ENCODE measurements around the gene PCDHGA10. TPM values are rescaled to one million over a fixed set of nuclear protein-coding genes. Genes with fewer than 3 reads are reported as not detected.
"Not testable (repeated sequence)": the region's sequence is repeated elsewhere in the genome, so short reads cannot be mapped to it uniquely, and the experiment has no call there.

PCDHGA10 gene
- total RNA-seq, 1 experiment from 2014 or later, result 3.7 TPM

DNA sequence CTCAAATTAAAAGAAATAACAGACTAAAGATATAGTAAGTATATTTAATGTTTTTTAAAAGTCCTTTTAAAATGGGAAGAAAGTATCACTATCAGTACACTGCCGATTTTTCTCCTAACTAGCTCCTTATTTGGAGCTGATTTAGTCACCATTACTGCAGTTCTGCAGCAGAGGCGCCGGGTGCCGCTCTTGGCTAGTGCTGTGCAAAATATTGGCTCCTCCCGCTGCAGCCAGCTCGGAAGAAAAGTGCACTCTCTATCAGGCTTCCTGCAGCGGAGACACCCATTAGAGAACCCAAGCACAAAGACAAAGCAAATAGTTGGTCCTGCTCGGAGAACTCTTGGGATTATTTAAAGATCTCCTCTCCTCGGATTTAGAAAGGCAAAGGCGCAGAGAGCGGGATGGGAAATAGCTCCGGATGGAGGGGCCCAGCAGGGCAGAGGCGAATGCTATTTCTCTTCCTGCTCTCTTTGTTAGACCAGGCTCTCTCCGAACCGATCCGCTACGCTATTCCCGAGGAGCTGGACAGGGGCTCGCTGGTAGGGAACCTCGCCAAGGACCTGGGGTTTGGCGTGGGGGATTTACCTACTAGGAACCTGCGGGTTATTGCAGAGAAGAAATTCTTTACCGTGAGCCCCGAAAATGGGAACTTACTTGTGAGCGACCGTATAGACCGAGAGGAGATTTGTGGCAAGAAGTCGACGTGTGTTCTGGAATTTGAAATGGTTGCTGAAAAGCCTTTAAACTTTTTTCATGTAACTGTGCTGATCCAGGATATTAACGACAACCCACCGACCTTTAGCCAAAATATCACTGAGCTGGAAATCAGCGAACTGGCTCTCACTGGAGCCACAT lies 42.6 kb upstream of the PCDHGA10 start, which contains the start of gene PCDHGB3:
PCDHGB3 (plus strand) TSS at position 249 of the 855 bp plus-strand sequence; CDS start at position 402, 153 bp downstream.
- DNase-seq, result peak; percentile 41
- peak within 1 kb of the TSS; percentile 62 for H3K4me3 Mint-ChIP-seq (ENCODE audit: low read depth, unreplicated experiment)
- peak within 1 kb of the TSS; percentile 75 for H3K27ac Mint-ChIP-seq (ENCODE audit: unreplicated experiment)
- H3K27me3 Mint-ChIP-seq (ENCODE audit: unreplicated experiment), result no peaks in the 10 kb centered on the region
- intact Hi-C loops (cut with micrococcal nuclease; ENCODE audit: unreplicated experiment), result loop anchor here (1.0 kb wide), 1 partner anchor 191 kb away; no protein-coding TSS in a partner anchor
- H3K9me3 Mint-ChIP-seq (ENCODE audit: low read depth, unreplicated experiment), result peaks cover 14% of the 10 kb centered on the region
- H3K36me3 Mint-ChIP-seq (ENCODE audit: insufficient read depth, unreplicated experiment), result peaks cover 9% of the 10 kb centered on the region
- BruUV-seq (replicated peaks), result TSS peak; percentile 60
- TF ChIP-seq, protein P1, sequence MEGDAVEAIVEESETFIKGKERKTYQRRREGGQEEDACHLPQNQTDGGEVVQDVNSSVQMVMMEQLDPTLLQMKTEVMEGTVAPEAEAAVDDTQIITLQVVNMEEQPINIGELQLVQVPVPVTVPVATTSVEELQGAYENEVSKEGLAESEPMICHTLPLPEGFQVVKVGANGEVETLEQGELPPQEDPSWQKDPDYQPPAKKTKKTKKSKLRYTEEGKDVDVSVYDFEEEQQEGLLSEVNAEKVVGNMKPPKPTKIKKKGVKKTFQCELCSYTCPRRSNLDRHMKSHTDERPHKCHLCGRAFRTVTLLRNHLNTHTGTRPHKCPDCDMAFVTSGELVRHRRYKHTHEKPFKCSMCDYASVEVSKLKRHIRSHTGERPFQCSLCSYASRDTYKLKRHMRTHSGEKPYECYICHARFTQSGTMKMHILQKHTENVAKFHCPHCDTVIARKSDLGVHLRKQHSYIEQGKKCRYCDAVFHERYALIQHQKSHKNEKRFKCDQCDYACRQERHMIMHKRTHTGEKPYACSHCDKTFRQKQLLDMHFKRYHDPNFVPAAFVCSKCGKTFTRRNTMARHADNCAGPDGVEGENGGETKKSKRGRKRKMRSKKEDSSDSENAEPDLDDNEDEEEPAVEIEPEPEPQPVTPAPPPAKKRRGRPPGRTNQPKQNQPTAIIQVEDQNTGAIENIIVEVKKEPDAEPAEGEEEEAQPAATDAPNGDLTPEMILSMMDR (IDR thresholded peaks at IDR 0.05; ENCODE audit: unreplicated experiment), result no peak
- H3K4me1 Mint-ChIP-seq (ENCODE audit: low read depth, unreplicated experiment), result no peaks in the 10 kb centered on the region
- CTCF ChIA-PET, result interaction anchor here (0.7 to 1.4 kb wide), 8 partner anchors 105 to 321 kb away, joined by 3 to 10 read pairs (median 4); partner anchors contain the start of genes PCDHB14 and PCDHGC3

DNA sequence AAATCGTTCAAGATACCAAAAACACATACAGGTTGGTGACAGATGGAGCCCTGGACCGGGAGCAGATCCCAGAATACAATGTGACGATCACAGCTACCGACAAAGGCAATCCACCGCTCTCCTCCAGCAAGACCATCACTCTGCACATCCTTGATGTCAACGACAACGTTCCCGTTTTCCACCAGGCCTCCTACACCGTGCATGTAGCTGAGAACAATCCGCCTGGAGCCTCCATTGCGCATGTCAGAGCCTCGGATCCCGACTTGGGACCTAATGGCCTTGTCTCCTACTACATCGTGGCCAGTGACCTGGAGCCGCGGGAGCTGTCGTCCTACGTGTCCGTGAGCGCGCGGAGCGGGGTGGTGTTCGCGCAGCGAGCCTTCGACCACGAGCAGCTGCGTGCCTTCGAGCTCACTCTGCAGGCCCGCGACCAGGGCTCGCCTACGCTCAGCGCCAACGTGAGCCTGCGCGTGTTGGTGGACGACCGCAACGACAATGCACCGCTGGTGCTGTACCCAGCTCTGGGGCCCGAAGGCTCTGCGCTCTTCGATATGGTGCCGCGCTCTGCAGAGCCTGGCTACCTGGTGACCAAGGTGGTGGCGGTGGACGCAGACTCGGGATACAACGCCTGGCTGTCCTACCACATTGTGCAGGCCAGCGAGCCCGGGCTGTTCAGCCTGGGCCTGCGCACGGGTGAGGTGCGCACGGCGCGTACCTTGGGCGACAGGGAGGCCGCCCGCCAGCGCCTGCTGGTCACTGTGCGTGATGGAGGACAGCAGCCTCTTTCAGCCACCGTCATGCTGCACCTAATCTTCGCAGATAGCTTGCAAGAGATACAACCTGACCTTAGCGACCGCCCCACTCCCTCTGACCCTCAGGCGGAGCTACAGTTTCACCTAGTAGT lies 41.0 kb upstream of the PCDHGA10 start:
- H3K9me3 Mint-ChIP-seq (ENCODE audit: low read depth, unreplicated experiment), result peaks cover 9% of the 10 kb centered on the region
- no peak overlapping the region for H3K27ac Mint-ChIP-seq (ENCODE audit: unreplicated experiment)
- intact Hi-C loops (cut with micrococcal nuclease; ENCODE audit: unreplicated experiment), result no loop called here
- H3K36me3 Mint-ChIP-seq (ENCODE audit: insufficient read depth, unreplicated experiment), result peaks cover 9% of the 10 kb centered on the region
- H3K4me3 Mint-ChIP-seq (ENCODE audit: low read depth, unreplicated experiment), result no peak overlapping the region
- CTCF ChIA-PET, result no interaction called here
- TF ChIP-seq, protein P1 (IDR thresholded peaks at IDR 0.05; ENCODE audit: unreplicated experiment), result no peak
- BruUV-seq (replicated peaks), result no TSS peak
- DNase-seq, result no peak
- H3K4me1 Mint-ChIP-seq (ENCODE audit: low read depth, unreplicated experiment), result no peaks in the 10 kb centered on the region
- no peaks in the 10 kb centered on the region for H3K27me3 Mint-ChIP-seq (ENCODE audit: unreplicated experiment)

- no TSS peak for BruUV-seq (replicated peaks)
- Mint-ChIP-seq H3K36me3 (ENCODE audit: insufficient read depth, unreplicated experiment) (peaks cover 9% of the 10 kb centered on the region), H3K9me3 (ENCODE audit: low read depth, unreplicated experiment) (peaks cover 9% of the 10 kb centered on the region), H3K4me1 (ENCODE audit: low read depth, unreplicated experiment) (no peaks in the 10 kb centered on the region), H3K27me3 (ENCODE audit: unreplicated experiment) (no peaks in the 10 kb centered on the region), H3K4me3 (ENCODE audit: low read depth, unreplicated experiment) (no peak within 1 kb of the TSS), H3K27ac (ENCODE audit: unreplicated experiment) (no peak within 1 kb of the TSS)
- CTCF ChIA-PET, result no interaction called here
- intact Hi-C loops (cut with micrococcal nuclease; ENCODE audit: unreplicated experiment), result no loop called here
- DNase-seq, result no peak
- TF ChIP-seq, protein P1 (IDR thresholded peaks at IDR 0.05; ENCODE audit: unreplicated experiment), result no peak
Measured at GRCh38 chr5:141373673-141374317, 39.0 kb upstream of the PCDHGA10 start, which contains the start of gene PCDHGA6. TSS of gene PCDHGA6 (plus strand) at chr5:141373891. CDS start at chr5:141374084, 193 bp downstream.

DNA sequence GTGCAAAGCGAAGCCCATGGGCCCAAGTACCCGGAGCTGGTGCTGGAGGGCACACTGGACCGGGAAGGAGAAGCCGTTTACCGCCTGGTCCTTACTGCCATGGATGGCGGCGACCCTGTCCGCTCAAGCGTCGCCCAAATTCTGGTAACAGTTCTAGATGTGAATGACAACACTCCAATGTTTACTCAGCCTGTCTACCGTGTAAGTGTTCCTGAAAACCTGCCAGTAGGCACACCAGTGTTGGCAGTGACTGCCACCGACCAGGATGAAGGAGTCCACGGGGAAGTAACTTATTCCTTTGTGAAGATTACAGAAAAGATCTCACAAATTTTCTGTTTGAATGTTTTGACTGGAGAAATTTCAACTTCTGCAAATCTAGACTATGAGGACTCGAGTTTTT lies 38.2 kb upstream of the PCDHGA10 start:
- Mint-ChIP-seq H3K36me3 (ENCODE audit: insufficient read depth, unreplicated experiment) (peaks cover 9% of the 10 kb centered on the region), H3K27me3 (ENCODE audit: unreplicated experiment) (no peaks in the 10 kb centered on the region), H3K4me3 (ENCODE audit: low read depth, unreplicated experiment) (no peak overlapping the region), H3K27ac (ENCODE audit: unreplicated experiment) (no peak overlapping the region), H3K9me3 (ENCODE audit: low read depth, unreplicated experiment) (peaks cover 9% of the 10 kb centered on the region), H3K4me1 (ENCODE audit: low read depth, unreplicated experiment) (no peaks in the 10 kb centered on the region)
- CTCF ChIA-PET, result no interaction called here
- TF ChIP-seq, protein P1 (IDR thresholded peaks at IDR 0.05; ENCODE audit: unreplicated experiment), result no peak
- no peak for DNase-seq
- intact Hi-C loops (cut with micrococcal nuclease; ENCODE audit: unreplicated experiment), result no loop called here
- no TSS peak for BruUV-seq (replicated peaks)

- H3K4me1 Mint-ChIP-seq (ENCODE audit: low read depth, unreplicated experiment); H3K4me3 Mint-ChIP-seq (ENCODE audit: low read depth, unreplicated experiment); CTCF ChIA-PET; DNase-seq; H3K27me3 Mint-ChIP-seq (ENCODE audit: unreplicated experiment); intact Hi-C loops (cut with micrococcal nuclease; ENCODE audit: unreplicated experiment); H3K36me3 Mint-ChIP-seq (ENCODE audit: insufficient read depth, unreplicated experiment); BruUV-seq (replicated peaks); H3K27ac Mint-ChIP-seq (ENCODE audit: unreplicated experiment): not testable (repeated sequence)
- peaks cover 11% of the 10 kb centered on the region for H3K9me3 Mint-ChIP-seq (ENCODE audit: low read depth, unreplicated experiment)
Measured at GRCh38 chr5:141375444-141376155, 37.2 kb upstream of the PCDHGA10 start.

Measured in Calu3 (cell line).